IMR-90 (cell line): ENCODE measurements around the gene INTS12. TPM values are rescaled to one million over a fixed set of nuclear protein-coding genes. Genes with fewer than 3 reads are reported as not detected.

Experiments
- ATAC-seq: fragments of 200-7000 bp; cut with Tn5 transposase; 2 replicates; pipeline ENCODE4 v1.9.1; 2020; ENCODE audit warnings: low read depth, mild to moderate bottlenecking, moderate library complexity
- BruUV-seq: library from RNA; stranded (reverse); fragments of 400-500 nt; replicated peaks from 2 replicates; lab custom pipeline; 2021; lab: Mats Ljungman, UMichigan
- CTCF ChIA-PET: fragments of 300-600 bp; formaldehyde crosslinking; extraction: SDS; loops from one replicate; lab custom pipeline; 2021; ENCODE audit warnings: antibody characterized with exemption; lab: Yijun Ruan, JAX
- POLR2A ChIA-PET: fragments of 300-600 bp; sonication (Branson Sonifier 250); formaldehyde crosslinking; loops from one replicate; lab custom pipeline; 2022; ENCODE audit warnings: antibody characterized with exemption; ENCODE audit not compliant: unreplicated experiment; lab: Charles Lee
- DNase-seq: peaks from one replicate; pipeline ENCODE4 v3.0.0; 2013
- H2AFZ ChIP-seq: replicated peaks from 2 replicates; pipeline ENCODE3; 2013; ENCODE audit warnings: low read length, mild to moderate bottlenecking; ENCODE audit not compliant: poor library complexity
- H2AK5ac ChIP-seq: 2 replicates; pipeline ENCODE4 v1.6.1; 2013; ENCODE audit warnings: low read depth, low read length, inconsistent platforms
- H2AK9ac ChIP-seq: replicated peaks from 2 replicates; pipeline ENCODE3; 2013; ENCODE audit warnings: mild to moderate bottlenecking, low read depth, low read length, moderate library complexity; ENCODE audit not compliant: poor library complexity
- H2BK120ac ChIP-seq: 2 replicates; pipeline ENCODE4 v1.6.1; 2013; ENCODE audit warnings: low read depth, low read length, inconsistent platforms
- H2BK15ac ChIP-seq: 3 replicates; pipeline ENCODE4 v1.6.1; 2013; ENCODE audit warnings: low read depth, low read length, inconsistent platforms
- H2BK20ac ChIP-seq: 2 replicates; pipeline ENCODE4 v1.6.1; 2013; ENCODE audit warnings: low read depth, mild to moderate bottlenecking, inconsistent platforms, low read length, moderate library complexity
- H2BK5ac ChIP-seq: 2 replicates; pipeline ENCODE4 v1.6.1; 2013; ENCODE audit warnings: mild to moderate bottlenecking, low read depth, low read length, inconsistent platforms; ENCODE audit not compliant: poor library complexity, severe bottlenecking
- H3K14ac ChIP-seq: replicated peaks from 2 replicates; pipeline ENCODE4 v1.6.1; 2013; ENCODE audit warnings: low read depth, low read length, inconsistent platforms
- H3K18ac ChIP-seq: 2 replicates; pipeline ENCODE4 v1.6.1; 2013; ENCODE audit warnings: low read depth, low read length, control low read depth
- H3K23ac ChIP-seq: 2 replicates; pipeline ENCODE4 v1.6.1; 2013; ENCODE audit warnings: low read depth, low read length, inconsistent platforms
- H3K27ac ChIP-seq: 2 replicates; pipeline ENCODE4 v1.5.1; 2013; ENCODE audit warnings: mild to moderate bottlenecking, control low read depth, low read length; ENCODE audit not compliant: insufficient read depth
- H3K27me3 ChIP-seq: 2 replicates; pipeline ENCODE4 v1.6.1; 2013; ENCODE audit warnings: low read length; ENCODE audit not compliant: control insufficient read depth, insufficient read depth
- H3K36me3 ChIP-seq: 2 replicates; pipeline ENCODE4 v1.6.1; 2013; ENCODE audit warnings: low read length, mixed read lengths; ENCODE audit not compliant: control insufficient read depth, insufficient read depth
- H3K4ac ChIP-seq: 2 replicates; pipeline ENCODE4 v1.6.1; 2013; ENCODE audit warnings: low read depth, low read length, inconsistent platforms
- H3K4me1 ChIP-seq: 2 replicates; pipeline ENCODE4 v1.6.1; 2013; ENCODE audit warnings: low read length, mixed read lengths; ENCODE audit not compliant: control insufficient read depth, insufficient read depth
- H3K4me2 ChIP-seq: 2 replicates; pipeline ENCODE4 v1.6.1; 2013; ENCODE audit warnings: low read depth, mild to moderate bottlenecking, control low read depth, low read length, moderate library complexity
- H3K4me3 ChIP-seq: 2 replicates; pipeline ENCODE4 v1.5.1; 2013; ENCODE audit warnings: low read depth, mild to moderate bottlenecking, control low read depth, low read length, moderate library complexity; ENCODE audit not compliant: insufficient read depth
- H3K56ac ChIP-seq: 2 replicates; pipeline ENCODE4 v1.6.1; 2013; ENCODE audit warnings: low read length, inconsistent platforms; ENCODE audit not compliant: insufficient read depth; ENCODE audit errors: extremely low read depth
- H3K79me1 ChIP-seq, 2 experiments: 2 replicates each; pipeline ENCODE4 v1.6.1; 2013; ENCODE audit warnings: low read length in 2 of 2, inconsistent platforms in 1 of 2, low read depth in 1 of 2
- H3K9ac ChIP-seq: 2 replicates; pipeline ENCODE4 v1.6.1; 2013; ENCODE audit warnings: low read depth, low read length, control low read depth
- H3K9me1 ChIP-seq: 2 replicates; pipeline ENCODE4 v1.6.1; 2013; ENCODE audit warnings: low read length, inconsistent platforms; ENCODE audit not compliant: insufficient read depth
- H3K9me3 ChIP-seq: 2 replicates; pipeline ENCODE4 v1.6.1; 2013; ENCODE audit warnings: low read length; ENCODE audit not compliant: control insufficient read depth, insufficient read depth
- H4K20me1 ChIP-seq: 2 replicates; pipeline ENCODE4 v1.6.1; 2013; ENCODE audit warnings: low read length, inconsistent platforms; ENCODE audit not compliant: insufficient read depth
- H4K5ac ChIP-seq: 2 replicates; pipeline ENCODE4 v1.6.1; 2013; ENCODE audit warnings: mild to moderate bottlenecking, low read depth, low read length, control low read depth
- H4K8ac ChIP-seq, 2 experiments: 2 replicates each; pipeline ENCODE4 v1.6.1; 2013; ENCODE audit warnings: low read depth in 2 of 2, low read length in 2 of 2, control low read depth in 1 of 2, inconsistent platforms in 1 of 2
- H4K91ac ChIP-seq: 2 replicates; pipeline ENCODE4 v1.6.1; 2013; ENCODE audit warnings: low read depth, low read length, inconsistent platforms; ENCODE audit not compliant: insufficient read depth
- BHLHE40 ChIP-seq: fragments of 150-350 bp; IDR thresholded peaks from 2 replicates; pipeline ENCODE4 v1.6.1; 2016; ENCODE audit warnings: mild to moderate bottlenecking, low read depth, low read length
- MAZ ChIP-seq: IDR thresholded peaks from 2 replicates; pipeline ENCODE4 v1.6.1; 2012; ENCODE audit warnings: low read depth, mild to moderate bottlenecking, low read length, improper control_type of control experiment, moderate library complexity, borderline replicate concordance
- WGBS, 2 experiments: methylation state at CpG; one replicate each; pipeline versions ENCODE4 v1.1.5 to v1.1.7; 2013; ENCODE audit warnings: missing lambda C conversion rate in 2 of 2; ENCODE audit not compliant: insufficient read length in 1 of 2; ENCODE audit errors: extremely low coverage in 2 of 2; 5-methylcytosine and 5-hydroxymethylcytosine counted together
- dilution Hi-C: fragments of 300-500 bp; cut with HindIII; formaldehyde crosslinking; loops from one replicate; pipeline ENCODE4 v1.14.3; 2018; ENCODE audit warnings: low sequenced_read_pairs; ENCODE audit not compliant: unreplicated experiment
- in situ Hi-C: fragments of 300-500 bp; cut with MboI; formaldehyde crosslinking; loops from 3 replicates; pipeline ENCODE4 v1.14.3; 2019; ENCODE audit warnings: low sequenced_read_pairs, inconsistent platforms, mixed read lengths
- intact Hi-C: fragments of 100-400 bp; cut with micrococcal nuclease; formaldehyde crosslinking; loops from 2 replicates; pipeline ENCODE4 v1.10.0; 2022
- polyA plus RNA-seq, 3 experiments: library from polyadenylated mRNA; depleted of rRNA; stranded (reverse); fragments of >200 nt; gene quantifications; 2 replicates each; pipeline ENCODE4 v1.2.3, GENCODE V29; 2012; ENCODE audit warnings: low replicate concordance in 1 of 3
- total RNA-seq: library from RNA; depleted of rRNA; stranded (reverse); fragments of >200 nt; gene quantifications from 2 replicates; pipeline ENCODE4 v1.2.3, GENCODE V29; 2012

The INTS12 gene
- total and polyA plus RNA-seq, 2 of the 4 experiments (the other 2 are of a cell fraction), result 27.5 to 36.0 TPM

- DNase-seq (no peak), ATAC-seq (no peak; the same call in 1 of the 2 replicates)
- in situ Hi-C loops (no loop called here), dilution Hi-C loops (no loop called here), intact Hi-C loops (no loop called here)
- no peak overlapping the region for H2BK20ac ChIP-seq
- TF ChIP-seq MAZ, result no peak
- TF ChIP-seq BHLHE40, result no peak
- no peak overlapping the region for H3K4ac ChIP-seq
- H3K27ac ChIP-seq, result no peak overlapping the region
- no peak overlapping the region for H4K5ac ChIP-seq
- no peak overlapping the region for H2BK5ac ChIP-seq
- no peak overlapping the region for H3K4me2 ChIP-seq
- ChIA-PET POLR2A (no interaction called here), CTCF (interaction anchor here (0.6 kb wide), 1 partner anchor 64 kb away, joined by 3 read pairs; no protein-coding TSS in a partner anchor)
- H2BK15ac ChIP-seq, result no peak overlapping the region
- no peak overlapping the region for H4K91ac ChIP-seq
- no peaks in the 10 kb centered on the region for H3K79me1 ChIP-seq
- H4K8ac ChIP-seq, result no peak overlapping the region
- H2AK9ac ChIP-seq, result no peak overlapping the region
- no peak overlapping the region for H3K56ac ChIP-seq
- no peaks in the 10 kb centered on the region for H4K20me1 ChIP-seq
- no peak overlapping the region for H3K4me3 ChIP-seq
- no peak overlapping the region for H3K9ac ChIP-seq
- H3K18ac ChIP-seq, result no peak overlapping the region
- no TSS peak for BruUV-seq
- no peaks in the 10 kb centered on the region for H3K9me1 ChIP-seq
- H3K9me3 ChIP-seq, result no peaks in the 10 kb centered on the region
- H3K36me3 ChIP-seq, result no peaks in the 10 kb centered on the region
- WGBS, 2 experiments, result no CpG with 5 or more reads among the region's 3 CpGs
- no peaks in the 10 kb centered on the region for H3K4me1 ChIP-seq
- H2AK5ac ChIP-seq, result no peak overlapping the region
- no peaks in the 10 kb centered on the region for H3K27me3 ChIP-seq
- no peak overlapping the region for H3K14ac ChIP-seq
- H2BK120ac ChIP-seq, result no peak overlapping the region
- no peak overlapping the region for H2AFZ ChIP-seq
- no peak overlapping the region for H3K23ac ChIP-seq
Measured at GRCh38 chr4:105661028-105661427, 47.5 kb downstream of the INTS12 start.
